K562 (cell line): ENCODE results near the gene VAMP4. TPM values are rescaled to one million over a fixed set of nuclear protein-coding genes. Genes with fewer than 3 reads are reported as not detected.
A peak's percentile ranks its signal among the peaks of the same experiment; 100 is the strongest.

Experiments used
- FUS ChIP-seq: fragments of 200-400 bp; formaldehyde crosslinking; optimal IDR thresholded peaks from 2 replicates; pipeline ENCODE3; 2017; ENCODE audit warnings: low read depth, low read length
- HIVEP1 ChIP-seq: fragments of 250-450 bp; sonication (Bioruptor Pico); IDR thresholded peaks from 2 replicates; pipeline ENCODE4 v1.4.0; 2020; ENCODE audit warnings: mild to moderate bottlenecking
- HOMEZ ChIP-seq: fragments of 250-450 bp; sonication (Bioruptor Pico); IDR thresholded peaks from 2 replicates; pipeline ENCODE4 v1.4.0; 2020; ENCODE audit warnings: mild to moderate bottlenecking, moderate library complexity
- LCOR ChIP-seq: sonication (generic); formaldehyde crosslinking; IDR thresholded peaks from 2 replicates; pipeline ENCODE4 v1.8.0; 2022; ENCODE audit warnings: mild to moderate bottlenecking, missing genetic modification reagents
- NFRKB ChIP-seq: fragments of 450-650 bp; IDR thresholded peaks from 2 replicates; pipeline ENCODE4 v1.6.1; 2016; ENCODE audit warnings: low read depth
- PML ChIP-seq: IDR thresholded peaks from 2 replicates; pipeline ENCODE4 v1.6.1; 2012; ENCODE audit warnings: low read length, inconsistent platforms
- SAP30 ChIP-seq: fragments of 200-600 bp; sonication (generic); IDR thresholded peaks from 2 replicates; pipeline ENCODE4 v1.6.1; 2012; ENCODE audit warnings: borderline replicate concordance, low read depth, mild to moderate bottlenecking, moderate library complexity, low read length, control low read depth, inconsistent platforms; ENCODE audit not compliant: insufficient read depth, poor library complexity, severe bottlenecking
- SMARCA5 ChIP-seq: fragments of 450-650 bp; IDR thresholded peaks from 2 replicates; pipeline ENCODE4 v1.6.1; 2016
- ZNF165 ChIP-seq: fragments of 250-450 bp; sonication (Bioruptor Pico); IDR thresholded peaks from 2 replicates; pipeline ENCODE4 v1.4.0; 2020; ENCODE audit warnings: borderline replicate concordance
- ZNF696 ChIP-seq: fragments of 250-450 bp; sonication (Bioruptor Pico); conservative IDR thresholded peaks from 2 replicates; pipeline ENCODE4 v1.4.0; 2020; ENCODE audit warnings: mild to moderate bottlenecking, moderate library complexity
- polyA plus RNA-seq, 8 experiments: library from polyadenylated mRNA; depleted of rRNA in 4 of 8; stranded (reverse) in 5 of 8; unstranded in 3 of 8; fragments of >200 nt; fragmentation: Nextera tagmentation in 2 of 8; fragmentation: Illumina TruSeq in 1 of 8; extraction: Ambion mirVana in 2 of 8; extraction: Trizol in 1 of 8; gene quantifications; 2 replicates each; pipeline versions ENCODE4 v1.2.1 to v1.2.3, GENCODE V29; 2011 to 2014; ENCODE audit warnings: inconsistent platforms in 1 of 8, missing spikeins in 1 of 8
- total RNA-seq, 7 experiments: library from RNA; depleted of rRNA in 6 of 7; stranded (reverse); fragments of >200 nt in 6 of 7; fragmentation: Illumina TruSeq in 2 of 7; extraction: Trizol in 2 of 7; gene quantifications; 2 replicates each; pipeline versions ENCODE4 v1.2.1 to v1.2.3, GENCODE V29; 2011 to 2021; ENCODE audit warnings: low replicate concordance in 1 of 7
- TF ChIP-seq, protein P1 (sequence below), 3 experiments: fragments of 200-800 bp in 1 of 3; fragments of 250-450 bp in 1 of 3; fragments of 450-650 bp in 1 of 3; sonication (Bioruptor Pico) in 1 of 3; sonication (Bioruptor generic) in 1 of 3; formaldehyde crosslinking in 1 of 3; IDR thresholded peaks; 2 replicates each; pipeline versions ENCODE4 v1.6.1 to v1.8.0; 2016 to 2022; ENCODE audit warnings: mild to moderate bottlenecking in 2 of 3, missing genetic modification characterization in 2 of 3, missing compliant biosample characterization in 1 of 3, moderate library complexity in 1 of 3
- TF ChIP-seq, protein P2 (sequence below): IDR thresholded peaks from 3 replicates; pipeline ENCODE4 v1.6.1; 2011; ENCODE audit warnings: borderline replicate concordance, mild to moderate bottlenecking, moderate library complexity; ENCODE audit not compliant: insufficient read length; ENCODE audit errors: extremely low read depth
- TF ChIP-seq, protein P3 (sequence below): fragments of 450-650 bp; IDR thresholded peaks from 2 replicates; pipeline ENCODE4 v1.7.1; 2018; ENCODE audit warnings: mild to moderate bottlenecking, low read depth; ENCODE audit not compliant: partially characterized antibody
- TF ChIP-seq, protein P4 (sequence below): fragments of 450-650 bp; IDR thresholded peaks from 2 replicates; pipeline ENCODE4 v1.6.1; 2017; ENCODE audit warnings: antibody characterized with exemption

Gene VAMP4
- total and polyA plus RNA-seq, 9 of the 15 experiments (the other 6 are each of a cell fraction or from before 2014, with no cell fraction given) = 3.3 to 21.4 (median 11.9) TPM

DNA sequence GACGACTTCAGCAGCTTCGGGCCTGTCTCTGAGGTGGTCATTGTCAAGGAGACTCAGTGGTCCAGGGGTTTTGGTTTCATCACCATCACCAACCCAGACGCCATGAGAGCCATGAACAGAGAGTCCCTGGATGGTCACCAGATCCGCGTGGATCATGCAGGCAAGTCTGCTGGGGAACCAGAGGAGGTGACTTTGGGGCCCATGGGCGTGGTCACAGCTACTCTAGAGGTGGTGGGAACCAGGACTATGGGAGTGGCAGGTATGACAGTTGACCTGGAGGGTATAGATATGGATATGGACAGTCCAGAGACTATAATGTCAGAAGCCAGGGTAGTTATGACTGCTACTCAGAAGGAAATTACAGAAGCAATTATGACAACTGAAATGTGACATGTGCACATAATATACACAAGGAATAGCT lies 20.3 kb upstream of the VAMP4 start (continued):
- TF ChIP-seq, protein P1, sequence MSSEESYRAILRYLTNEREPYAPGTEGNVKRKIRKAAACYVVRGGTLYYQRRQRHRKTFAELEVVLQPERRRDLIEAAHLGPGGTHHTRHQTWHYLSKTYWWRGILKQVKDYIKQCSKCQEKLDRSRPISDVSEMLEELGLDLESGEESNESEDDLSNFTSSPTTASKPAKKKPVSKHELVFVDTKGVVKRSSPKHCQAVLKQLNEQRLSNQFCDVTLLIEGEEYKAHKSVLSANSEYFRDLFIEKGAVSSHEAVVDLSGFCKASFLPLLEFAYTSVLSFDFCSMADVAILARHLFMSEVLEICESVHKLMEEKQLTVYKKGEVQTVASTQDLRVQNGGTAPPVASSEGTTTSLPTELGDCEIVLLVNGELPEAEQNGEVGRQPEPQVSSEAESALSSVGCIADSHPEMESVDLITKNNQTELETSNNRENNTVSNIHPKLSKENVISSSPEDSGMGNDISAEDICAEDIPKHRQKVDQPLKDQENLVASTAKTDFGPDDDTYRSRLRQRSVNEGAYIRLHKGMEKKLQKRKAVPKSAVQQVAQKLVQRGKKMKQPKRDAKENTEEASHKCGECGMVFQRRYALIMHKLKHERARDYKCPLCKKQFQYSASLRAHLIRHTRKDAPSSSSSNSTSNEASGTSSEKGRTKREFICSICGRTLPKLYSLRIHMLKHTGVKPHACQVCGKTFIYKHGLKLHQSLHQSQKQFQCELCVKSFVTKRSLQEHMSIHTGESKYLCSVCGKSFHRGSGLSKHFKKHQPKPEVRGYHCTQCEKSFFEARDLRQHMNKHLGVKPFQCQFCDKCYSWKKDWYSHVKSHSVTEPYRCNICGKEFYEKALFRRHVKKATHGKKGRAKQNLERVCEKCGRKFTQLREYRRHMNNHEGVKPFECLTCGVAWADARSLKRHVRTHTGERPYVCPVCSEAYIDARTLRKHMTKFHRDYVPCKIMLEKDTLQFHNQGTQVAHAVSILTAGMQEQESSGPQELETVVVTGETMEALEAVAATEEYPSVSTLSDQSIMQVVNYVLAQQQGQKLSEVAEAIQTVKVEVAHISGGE (CRISPR knock-in tag; IDR thresholded peaks at IDR 0.05) = 0 out of 6 replicates have a peak, but pooled peaks of 1 of the 3 experiments have one; percentile 35
- TF ChIP-seq FUS (no peak), NFRKB (0 out of 2 replicates have a peak, but pooled peaks have one; percentile 44), PML (no peak), ZNF165 (CRISPR knock-in tag) (no peak), HOMEZ (no peak), ZNF696 (CRISPR knock-in tag) (no peak), LCOR (CRISPR knock-in tag) (no peak), SMARCA5 (no peak), SAP30 (no peak), HIVEP1 (CRISPR knock-in tag) (no peak)
- TF ChIP-seq, protein P2, sequence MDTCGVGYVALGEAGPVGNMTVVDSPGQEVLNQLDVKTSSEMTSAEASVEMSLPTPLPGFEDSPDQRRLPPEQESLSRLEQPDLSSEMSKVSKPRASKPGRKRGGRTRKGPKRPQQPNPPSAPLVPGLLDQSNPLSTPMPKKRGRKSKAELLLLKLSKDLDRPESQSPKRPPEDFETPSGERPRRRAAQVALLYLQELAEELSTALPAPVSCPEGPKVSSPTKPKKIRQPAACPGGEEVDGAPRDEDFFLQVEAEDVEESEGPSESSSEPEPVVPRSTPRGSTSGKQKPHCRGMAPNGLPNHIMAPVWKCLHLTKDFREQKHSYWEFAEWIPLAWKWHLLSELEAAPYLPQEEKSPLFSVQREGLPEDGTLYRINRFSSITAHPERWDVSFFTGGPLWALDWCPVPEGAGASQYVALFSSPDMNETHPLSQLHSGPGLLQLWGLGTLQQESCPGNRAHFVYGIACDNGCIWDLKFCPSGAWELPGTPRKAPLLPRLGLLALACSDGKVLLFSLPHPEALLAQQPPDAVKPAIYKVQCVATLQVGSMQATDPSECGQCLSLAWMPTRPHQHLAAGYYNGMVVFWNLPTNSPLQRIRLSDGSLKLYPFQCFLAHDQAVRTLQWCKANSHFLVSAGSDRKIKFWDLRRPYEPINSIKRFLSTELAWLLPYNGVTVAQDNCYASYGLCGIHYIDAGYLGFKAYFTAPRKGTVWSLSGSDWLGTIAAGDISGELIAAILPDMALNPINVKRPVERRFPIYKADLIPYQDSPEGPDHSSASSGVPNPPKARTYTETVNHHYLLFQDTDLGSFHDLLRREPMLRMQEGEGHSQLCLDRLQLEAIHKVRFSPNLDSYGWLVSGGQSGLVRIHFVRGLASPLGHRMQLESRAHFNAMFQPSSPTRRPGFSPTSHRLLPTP = no peak
- TF ChIP-seq, protein P3, sequence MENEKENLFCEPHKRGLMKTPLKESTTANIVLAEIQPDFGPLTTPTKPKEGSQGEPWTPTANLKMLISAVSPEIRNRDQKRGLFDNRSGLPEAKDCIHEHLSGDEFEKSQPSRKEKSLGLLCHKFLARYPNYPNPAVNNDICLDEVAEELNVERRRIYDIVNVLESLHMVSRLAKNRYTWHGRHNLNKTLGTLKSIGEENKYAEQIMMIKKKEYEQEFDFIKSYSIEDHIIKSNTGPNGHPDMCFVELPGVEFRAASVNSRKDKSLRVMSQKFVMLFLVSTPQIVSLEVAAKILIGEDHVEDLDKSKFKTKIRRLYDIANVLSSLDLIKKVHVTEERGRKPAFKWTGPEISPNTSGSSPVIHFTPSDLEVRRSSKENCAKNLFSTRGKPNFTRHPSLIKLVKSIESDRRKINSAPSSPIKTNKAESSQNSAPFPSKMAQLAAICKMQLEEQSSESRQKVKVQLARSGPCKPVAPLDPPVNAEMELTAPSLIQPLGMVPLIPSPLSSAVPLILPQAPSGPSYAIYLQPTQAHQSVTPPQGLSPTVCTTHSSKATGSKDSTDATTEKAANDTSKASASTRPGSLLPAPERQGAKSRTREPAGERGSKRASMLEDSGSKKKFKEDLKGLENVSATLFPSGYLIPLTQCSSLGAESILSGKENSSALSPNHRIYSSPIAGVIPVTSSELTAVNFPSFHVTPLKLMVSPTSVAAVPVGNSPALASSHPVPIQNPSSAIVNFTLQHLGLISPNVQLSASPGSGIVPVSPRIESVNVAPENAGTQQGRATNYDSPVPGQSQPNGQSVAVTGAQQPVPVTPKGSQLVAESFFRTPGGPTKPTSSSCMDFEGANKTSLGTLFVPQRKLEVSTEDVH = no peak
- TF ChIP-seq, protein P4, sequence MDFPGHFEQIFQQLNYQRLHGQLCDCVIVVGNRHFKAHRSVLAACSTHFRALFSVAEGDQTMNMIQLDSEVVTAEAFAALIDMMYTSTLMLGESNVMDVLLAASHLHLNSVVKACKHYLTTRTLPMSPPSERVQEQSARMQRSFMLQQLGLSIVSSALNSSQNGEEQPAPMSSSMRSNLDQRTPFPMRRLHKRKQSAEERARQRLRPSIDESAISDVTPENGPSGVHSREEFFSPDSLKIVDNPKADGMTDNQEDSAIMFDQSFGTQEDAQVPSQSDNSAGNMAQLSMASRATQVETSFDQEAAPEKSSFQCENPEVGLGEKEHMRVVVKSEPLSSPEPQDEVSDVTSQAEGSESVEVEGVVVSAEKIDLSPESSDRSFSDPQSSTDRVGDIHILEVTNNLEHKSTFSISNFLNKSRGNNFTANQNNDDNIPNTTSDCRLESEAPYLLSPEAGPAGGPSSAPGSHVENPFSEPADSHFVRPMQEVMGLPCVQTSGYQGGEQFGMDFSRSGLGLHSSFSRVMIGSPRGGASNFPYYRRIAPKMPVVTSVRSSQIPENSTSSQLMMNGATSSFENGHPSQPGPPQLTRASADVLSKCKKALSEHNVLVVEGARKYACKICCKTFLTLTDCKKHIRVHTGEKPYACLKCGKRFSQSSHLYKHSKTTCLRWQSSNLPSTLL = no peak
